MG63 (cell line): Measurements from ENCODE around the gene TMEM156. TPM values are rescaled to one million over a fixed set of nuclear protein-coding genes. Genes with fewer than 3 reads are reported as not detected.
"Not testable (repeated sequence)": the region's sequence is repeated elsewhere in the genome, so short reads cannot be mapped to it uniquely, and the experiment has no call there.

Experiments
- DNase-seq: peaks from one replicate; pipeline ENCODE4 v3.0.0-alpha.2; 2020
- H3K27me3 ChIP-seq: fragments of 250-450 bp; sonication (Bioruptor Pico); 2 replicates; pipeline ENCODE4 v1.5.1; 2020; ENCODE audit warnings: mild to moderate bottlenecking, moderate library complexity
- H3K36me3 ChIP-seq: fragments of 250-450 bp; sonication (Bioruptor Pico); 2 replicates; pipeline ENCODE4 v1.5.1; 2020; ENCODE audit warnings: mild to moderate bottlenecking, moderate library complexity
- H3K4me3 ChIP-seq: fragments of 250-450 bp; sonication (Bioruptor Pico); 2 replicates; pipeline ENCODE4 v1.5.1; 2020; ENCODE audit warnings: mild to moderate bottlenecking, moderate library complexity
- H3K9me3 ChIP-seq: fragments of 250-450 bp; sonication (Bioruptor Pico); 2 replicates; pipeline ENCODE4 v1.5.1; 2020; ENCODE audit warnings: mild to moderate bottlenecking, moderate library complexity
- total RNA-seq: library from RNA; depleted of rRNA; stranded (reverse); fragments of >200 nt; shearing (Covaris generic); gene quantifications from 2 replicates; pipeline ENCODE4 v1.2.3, GENCODE V29; 2014; ENCODE audit warnings: low replicate concordance

Gene TMEM156
- total RNA-seq, 1 experiment from 2014 or later, result 12.2 TPM

DNA sequence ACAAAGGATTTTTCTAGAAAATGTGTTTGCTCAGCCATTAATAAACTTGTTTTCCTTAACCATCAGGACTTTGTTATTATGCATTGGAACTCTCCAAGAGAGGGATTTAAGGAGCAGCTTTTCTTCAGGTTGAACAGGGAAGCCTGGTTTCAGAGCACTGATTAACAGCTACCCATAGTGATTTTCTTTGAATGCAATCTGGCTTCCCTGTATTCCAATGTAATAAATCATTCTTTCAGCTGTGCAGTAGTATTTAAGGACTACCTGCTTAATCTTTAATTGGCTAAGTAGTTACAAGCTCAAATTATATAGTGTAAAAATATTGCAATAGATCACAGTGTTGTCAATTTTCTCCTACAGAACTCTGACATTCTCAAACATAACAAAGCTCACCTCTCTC lies 77.5 kb downstream of the TMEM156 start:
- H3K36me3 ChIP-seq, result no peaks in the 10 kb centered on the region
- H3K4me3 ChIP-seq, result no peak overlapping the region
- no peaks in the 10 kb centered on the region for H3K9me3 ChIP-seq
- DNase-seq, result no peak
- no peaks in the 10 kb centered on the region for H3K27me3 ChIP-seq

DNA sequence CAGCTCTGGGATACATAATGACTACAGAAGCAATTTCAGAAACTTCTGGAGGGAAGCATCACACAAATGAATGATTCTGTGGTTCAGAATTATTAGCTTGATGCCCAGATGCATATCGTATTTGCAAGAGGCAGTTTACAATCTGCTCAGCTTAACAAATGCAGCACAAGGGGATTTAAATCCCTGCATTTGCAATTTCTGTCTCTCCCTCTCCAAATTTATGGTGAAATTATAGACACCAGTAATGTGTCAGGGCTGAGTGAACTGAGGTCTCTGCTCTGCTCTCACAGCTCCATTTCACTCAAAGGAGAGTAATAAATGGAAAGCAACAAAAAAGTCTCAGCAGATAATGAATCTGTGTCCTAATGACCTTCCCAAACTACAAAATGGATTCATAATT lies 80.2 kb downstream of the TMEM156 start:
- no peak for DNase-seq
- Histone ChIP-seq H3K4me3 (no peak overlapping the region), H3K9me3 (no peaks in the 10 kb centered on the region), H3K36me3 (no peaks in the 10 kb centered on the region), H3K27me3 (no peaks in the 10 kb centered on the region)

DNA sequence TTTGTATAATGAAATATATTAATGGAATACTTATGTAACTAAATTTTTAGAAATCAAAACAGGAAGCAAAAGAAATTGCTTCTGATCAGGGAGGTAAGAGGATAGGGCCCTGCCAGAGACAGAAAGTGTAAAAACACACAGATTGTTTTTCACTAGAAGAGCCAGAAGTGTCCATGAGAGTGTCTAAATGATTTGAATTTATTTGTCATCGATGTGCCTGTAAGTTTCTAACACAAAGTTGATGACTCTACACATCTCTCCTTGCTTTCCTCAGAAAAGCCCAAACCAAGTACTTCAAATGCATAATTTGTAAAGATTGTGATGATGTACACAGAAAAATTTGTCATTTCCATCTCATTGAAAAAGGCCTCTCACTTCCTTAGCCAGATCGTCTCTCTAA lies 80.6 kb downstream of the TMEM156 start:
- H3K9me3 ChIP-seq, result no peaks in the 10 kb centered on the region
- H3K36me3 ChIP-seq, result no peaks in the 10 kb centered on the region
- no peaks in the 10 kb centered on the region for H3K27me3 ChIP-seq
- no peak for DNase-seq
- no peak overlapping the region for H3K4me3 ChIP-seq

DNA sequence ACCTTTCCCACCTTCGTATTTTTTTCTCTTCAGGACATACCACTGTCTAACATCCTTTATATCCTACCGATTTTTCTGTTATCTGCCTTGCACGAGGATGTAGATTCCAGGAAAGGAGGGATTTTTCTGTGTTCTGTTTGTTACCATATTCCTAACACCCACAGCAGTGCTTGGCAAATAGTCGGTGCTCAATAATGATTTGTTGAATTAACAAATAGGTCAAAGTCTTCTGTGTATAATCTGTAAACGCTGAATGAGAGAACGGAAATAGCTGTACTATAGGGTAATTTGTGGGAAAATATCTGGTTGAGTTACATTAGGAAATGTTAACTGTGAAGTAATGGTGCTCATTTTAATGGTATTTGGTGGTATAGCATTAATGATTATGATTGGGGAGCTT lies 81.5 kb downstream of the TMEM156 start:
- Histone ChIP-seq H3K4me3 (no peak overlapping the region), H3K36me3 (no peaks in the 10 kb centered on the region), H3K9me3 (no peaks in the 10 kb centered on the region), H3K27me3 (no peaks in the 10 kb centered on the region)
- no peak for DNase-seq

DNA sequence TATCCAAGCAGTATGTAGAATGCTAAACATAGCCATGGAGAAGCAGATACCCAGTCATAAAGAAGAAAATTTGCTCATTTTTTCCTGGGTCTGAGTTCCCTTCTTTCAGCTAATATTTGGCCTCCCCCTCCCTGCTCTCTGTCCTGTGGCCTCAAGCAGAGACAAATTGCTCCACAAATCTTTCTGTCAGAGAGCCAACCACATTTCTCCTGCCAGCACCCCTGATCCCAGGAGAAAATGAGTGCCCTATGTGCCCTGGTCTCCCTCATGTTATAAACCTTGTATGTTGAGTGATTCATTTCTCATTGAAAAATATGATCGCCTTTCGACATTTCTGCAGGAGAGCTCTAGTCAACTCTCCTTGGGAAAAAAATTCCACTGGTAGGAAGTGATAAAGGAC lies 82.0 kb downstream of the TMEM156 start:
- Histone ChIP-seq H3K4me3 (no peak overlapping the region), H3K36me3 (no peaks in the 10 kb centered on the region; the same call in 1 of the 2 replicates), H3K27me3 (no peaks in the 10 kb centered on the region), H3K9me3 (no peaks in the 10 kb centered on the region)
- DNase-seq, result no peak

DNA sequence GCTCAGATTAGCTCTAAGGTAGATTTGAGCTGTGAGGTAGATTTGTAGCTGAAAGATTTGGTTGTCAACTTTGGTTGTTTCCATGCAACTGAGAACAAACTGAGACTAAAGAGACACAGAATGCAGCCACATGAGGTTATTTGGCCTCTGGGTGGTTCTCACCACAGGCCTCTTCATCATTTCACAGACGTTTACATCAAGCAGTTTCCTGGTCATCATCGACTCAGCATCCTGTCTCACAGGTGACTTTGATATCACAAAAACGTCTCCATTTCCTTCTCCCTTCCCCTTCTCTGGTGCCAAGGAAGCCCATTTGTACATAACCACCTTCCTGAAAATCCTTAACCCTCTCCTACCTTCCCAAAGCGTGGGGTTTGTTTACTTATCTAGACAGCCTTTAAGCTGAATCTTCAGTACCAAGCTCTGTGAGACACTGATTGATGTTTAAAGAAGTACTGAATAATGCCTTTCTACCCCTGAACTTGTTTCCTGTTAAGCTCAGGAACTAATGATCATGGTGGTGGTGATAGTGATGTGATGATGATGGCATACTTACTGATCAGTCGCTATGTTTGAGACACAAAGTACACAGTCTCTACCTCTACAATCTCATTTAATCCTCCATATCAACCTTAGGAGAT lies 82.7 kb downstream of the TMEM156 start:
- H3K9me3 ChIP-seq, result no peaks in the 10 kb centered on the region
- no peaks in the 10 kb centered on the region for H3K27me3 ChIP-seq
- H3K4me3 ChIP-seq, result no peak overlapping the region
- no peaks in the 10 kb centered on the region; the same call in 1 of the 2 replicates for H3K36me3 ChIP-seq
- DNase-seq, result peak; percentile 10

DNA sequence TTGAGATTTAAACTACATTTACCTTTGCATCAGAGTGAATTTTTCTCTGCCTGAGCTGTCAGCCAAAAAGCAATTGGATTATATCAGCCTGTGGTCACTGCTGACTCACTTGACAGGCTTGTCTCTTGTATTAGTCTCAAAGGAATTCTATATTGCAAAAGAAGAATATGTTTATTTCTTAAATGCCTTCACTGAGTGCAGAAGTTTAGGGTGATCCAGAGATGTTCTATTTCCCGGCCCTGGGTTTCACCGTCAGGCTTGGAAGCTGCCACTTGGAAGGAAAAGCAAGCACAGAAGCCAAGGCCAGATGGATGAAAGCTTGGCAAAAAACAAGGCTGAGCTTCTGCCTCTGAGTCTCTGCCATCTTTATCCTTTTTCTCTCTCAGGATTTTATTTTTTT lies 83.7 kb downstream of the TMEM156 start:
- Histone ChIP-seq H3K36me3 (peaks cover 2% of the 10 kb centered on the region; the same call in 1 of the 2 replicates), H3K4me3 (no peak overlapping the region), H3K27me3 (no peaks in the 10 kb centered on the region), H3K9me3 (no peaks in the 10 kb centered on the region)
- DNase-seq, result peak; percentile 83

DNA sequence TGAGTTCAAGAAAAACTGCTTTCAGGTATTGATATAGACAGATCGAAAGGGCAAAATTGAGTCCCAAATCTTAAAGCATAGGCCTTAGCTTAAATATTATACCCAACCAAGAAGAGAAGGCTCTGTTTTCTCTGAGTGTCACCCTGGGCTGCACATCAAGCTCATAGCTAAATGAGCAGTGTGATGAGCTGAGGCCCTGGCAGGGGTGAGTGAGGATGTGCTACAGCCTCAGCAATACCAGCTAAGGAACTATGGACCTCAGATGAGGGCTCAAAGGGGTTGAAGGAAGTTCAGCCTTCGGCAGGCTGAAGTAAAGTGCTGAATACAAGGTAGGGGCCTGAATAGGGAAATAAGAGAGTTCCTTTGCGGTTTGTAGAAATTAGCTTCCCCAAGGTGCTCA lies 85.3 kb downstream of the TMEM156 start:
- Histone ChIP-seq H3K36me3 (peaks cover 2% of the 10 kb centered on the region; the same call in 1 of the 2 replicates), H3K9me3 (no peaks in the 10 kb centered on the region), H3K4me3 (no peak overlapping the region), H3K27me3 (no peaks in the 10 kb centered on the region)
- no peak for DNase-seq

DNA sequence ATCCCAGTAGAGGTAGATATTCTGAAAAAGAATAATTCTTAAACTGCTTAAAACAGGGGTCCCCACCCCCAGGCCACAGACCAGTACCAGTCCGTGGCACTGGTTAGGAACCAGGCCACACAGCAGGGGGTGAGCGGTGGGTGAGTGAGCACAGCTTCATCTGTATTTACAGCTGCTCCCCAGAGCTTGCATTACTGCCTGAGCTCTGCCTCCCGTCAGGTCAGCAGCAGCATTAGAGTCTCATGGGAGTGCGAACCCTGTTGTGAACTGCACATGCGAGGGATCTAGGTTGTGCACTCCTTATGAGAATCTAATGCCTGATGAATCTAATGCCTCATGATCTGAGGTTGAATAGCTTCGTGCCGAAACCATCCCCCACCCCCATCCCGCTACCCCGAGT lies 87.8 kb downstream of the TMEM156 start:
- DNase-seq, result no peak
- Histone ChIP-seq H3K4me3 (no peak overlapping the region), H3K27me3 (no peaks in the 10 kb centered on the region), H3K9me3 (no peaks in the 10 kb centered on the region), H3K36me3 (peaks cover 8% of the 10 kb centered on the region)

DNA sequence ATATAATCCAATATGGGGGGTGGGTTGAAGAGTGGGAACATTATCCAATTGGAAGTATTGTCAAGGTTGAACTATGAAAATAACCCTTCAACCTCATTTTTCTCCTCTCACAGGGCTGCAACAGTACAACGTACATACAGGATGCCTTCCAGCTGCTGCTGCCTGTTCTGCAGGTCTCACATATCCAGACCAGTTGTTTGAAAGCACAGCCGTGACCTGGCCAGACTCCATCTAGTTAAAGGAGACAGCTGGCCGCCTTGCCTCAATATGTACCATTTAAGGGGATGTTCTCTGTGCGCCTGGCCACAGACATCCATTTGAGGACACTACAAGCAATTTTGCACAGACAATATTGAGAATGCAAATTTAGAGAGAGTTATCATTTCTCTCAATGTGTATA lies 88.9 kb downstream of the TMEM156 start:
- DNase-seq, result no peak
- no peak overlapping the region for H3K4me3 ChIP-seq
- no peaks in the 10 kb centered on the region for H3K9me3 ChIP-seq
- H3K36me3 ChIP-seq, result peaks cover 10% of the 10 kb centered on the region
- no peaks in the 10 kb centered on the region for H3K27me3 ChIP-seq

DNA sequence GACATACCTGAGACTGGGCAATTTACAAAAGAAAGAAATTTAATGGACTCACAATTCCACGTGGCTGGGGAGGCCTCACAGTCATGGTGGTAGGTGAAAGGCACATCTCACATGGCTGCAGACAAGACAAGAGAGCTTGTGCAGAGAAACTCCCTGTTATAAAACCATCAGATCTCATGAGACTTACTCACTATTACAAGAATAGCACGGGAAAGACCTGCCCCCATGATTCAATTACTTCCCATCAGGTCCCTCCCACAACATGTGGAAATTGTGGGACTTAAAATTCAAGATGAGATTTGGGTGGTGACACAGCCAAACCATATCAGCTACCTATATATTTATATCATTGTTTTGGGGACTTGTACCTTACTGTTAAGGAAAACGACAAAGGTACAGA lies 90.3 kb downstream of the TMEM156 start:
- H3K9me3 ChIP-seq, H3K4me3 ChIP-seq, DNase-seq, H3K27me3 ChIP-seq: not testable (repeated sequence)
- peaks cover 22% of the 10 kb centered on the region for H3K36me3 ChIP-seq

DNA sequence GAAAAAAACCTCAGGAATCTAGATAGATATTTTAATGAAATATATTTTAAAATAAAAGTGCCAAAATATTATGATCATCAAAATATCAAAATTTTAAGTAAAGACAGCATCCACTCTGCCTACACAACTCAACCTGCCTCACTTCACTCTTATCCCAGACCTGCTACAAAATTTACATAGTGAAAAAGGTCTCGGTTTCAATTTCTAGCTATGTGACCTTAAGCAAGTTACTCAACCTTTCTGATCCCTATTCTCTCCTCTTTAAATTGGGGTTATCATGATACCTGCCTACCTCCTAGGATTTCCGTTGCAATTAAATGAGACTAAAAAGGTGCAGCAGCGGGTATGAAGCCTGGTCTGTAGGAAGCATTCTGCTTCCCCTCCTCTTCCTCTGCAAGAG lies 91.7 kb downstream of the TMEM156 start:
- no peak overlapping the region for H3K4me3 ChIP-seq
- no peaks in the 10 kb centered on the region for H3K27me3 ChIP-seq
- peaks cover 26% of the 10 kb centered on the region for H3K36me3 ChIP-seq
- DNase-seq, result no peak
- H3K9me3 ChIP-seq, result no peaks in the 10 kb centered on the region

DNA sequence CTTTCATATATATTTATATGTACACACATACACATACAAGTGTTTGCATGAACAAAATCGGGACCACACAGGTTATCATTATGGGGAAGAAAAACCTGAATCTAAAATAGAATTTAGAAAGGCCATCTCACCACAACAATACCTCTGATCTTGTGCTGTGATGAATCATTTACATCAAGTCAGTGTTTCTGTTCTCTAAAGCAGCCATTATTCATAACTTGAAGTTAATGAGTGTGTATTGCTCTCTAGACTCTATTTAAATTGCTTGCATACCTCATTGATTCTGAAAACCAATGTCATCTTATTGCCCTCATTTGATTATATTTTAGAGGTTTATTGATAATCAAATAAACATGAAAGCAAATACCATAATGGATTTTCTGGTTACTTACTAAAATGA lies 93.0 kb downstream of the TMEM156 start:
- H3K27me3 ChIP-seq, result no peaks in the 10 kb centered on the region
- DNase-seq, result no peak
- peaks cover 24% of the 10 kb centered on the region for H3K36me3 ChIP-seq
- no peak overlapping the region for H3K4me3 ChIP-seq
- H3K9me3 ChIP-seq, result no peaks in the 10 kb centered on the region

DNA sequence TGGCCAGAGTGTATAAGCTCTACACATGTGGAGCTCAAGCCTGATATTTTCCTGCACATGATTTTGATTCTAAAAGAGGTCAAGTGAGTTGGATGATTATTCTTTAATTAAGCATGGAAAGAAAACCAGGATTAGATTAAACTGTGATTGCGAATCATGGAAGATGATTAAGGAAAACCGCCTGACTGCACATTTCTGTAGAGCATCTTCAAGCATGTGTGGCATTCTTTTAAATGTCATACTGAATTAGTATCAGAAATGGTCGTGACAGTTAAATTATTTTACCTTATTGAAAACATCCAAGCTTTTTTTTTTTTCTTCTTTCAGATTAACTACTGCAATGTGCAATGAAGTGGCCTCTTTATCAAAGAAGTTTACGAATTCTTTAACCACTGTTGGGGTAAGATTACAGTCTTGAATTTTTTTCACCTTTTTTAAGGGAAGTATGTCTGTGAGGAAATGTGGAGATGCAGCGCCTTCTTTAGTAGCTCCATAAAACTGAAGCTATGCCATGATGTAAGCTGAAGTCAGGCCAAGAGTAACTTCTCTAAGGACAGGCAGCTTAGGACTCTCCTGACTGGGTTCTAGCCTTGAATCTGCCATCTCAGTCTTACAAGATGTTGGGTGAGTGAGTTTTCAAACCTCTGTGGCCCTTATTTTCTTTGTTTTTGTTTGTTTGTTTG lies 96.7 kb downstream of the TMEM156 start:
- DNase-seq, result no peak
- Histone ChIP-seq H3K36me3 (peaks cover 18% of the 10 kb centered on the region), H3K27me3 (no peaks in the 10 kb centered on the region), H3K4me3 (no peak overlapping the region), H3K9me3 (no peaks in the 10 kb centered on the region)

DNA sequence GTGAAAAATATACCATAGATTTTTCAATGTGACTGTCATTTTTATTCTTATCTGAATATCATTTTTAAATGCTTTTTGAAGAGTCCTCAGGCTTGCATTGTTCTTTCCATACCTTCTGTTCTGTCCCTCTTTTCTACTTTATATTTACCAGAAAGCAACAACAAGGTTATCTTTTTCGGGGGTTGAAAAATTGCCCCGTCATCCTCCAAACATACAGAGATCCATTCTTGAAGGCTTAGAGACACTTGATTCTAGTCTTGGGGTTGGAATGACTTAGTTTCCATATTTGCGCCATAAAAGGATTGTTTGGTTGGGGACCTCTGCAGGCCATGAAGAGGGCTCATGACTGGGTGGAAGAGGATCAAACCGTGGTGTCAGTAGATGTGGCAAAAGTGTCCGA lies 101.1 kb downstream of the TMEM156 start:
- no peak for DNase-seq
- no peak overlapping the region for H3K4me3 ChIP-seq
- no peaks in the 10 kb centered on the region for H3K9me3 ChIP-seq
- no peaks in the 10 kb centered on the region for H3K27me3 ChIP-seq
- no peaks in the 10 kb centered on the region; the same call in none of the 2 replicates for H3K36me3 ChIP-seq

DNA sequence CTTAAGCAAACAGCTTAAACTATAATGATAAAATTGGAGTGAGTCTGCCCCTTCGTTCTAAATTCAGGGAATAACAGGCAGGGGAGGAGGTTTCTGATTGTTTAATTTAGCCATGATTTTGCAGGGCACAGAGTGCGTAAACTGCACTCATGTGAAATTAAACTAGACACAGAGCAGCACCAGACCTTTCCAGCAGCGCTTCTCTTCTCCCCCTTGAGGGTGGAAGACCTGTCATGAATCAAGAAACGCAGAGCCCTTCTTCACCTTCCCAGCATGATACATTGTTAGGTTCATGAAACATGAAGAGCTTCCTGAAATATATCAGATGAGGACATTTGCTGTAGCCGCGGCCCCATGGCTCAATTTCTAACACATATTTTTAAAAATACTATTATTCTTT lies 101.5 kb downstream of the TMEM156 start:
- Histone ChIP-seq H3K9me3 (no peaks in the 10 kb centered on the region), H3K4me3 (no peak overlapping the region), H3K36me3 (no peaks in the 10 kb centered on the region; the same call in none of the 2 replicates), H3K27me3 (no peaks in the 10 kb centered on the region)
- no peak for DNase-seq

DNA sequence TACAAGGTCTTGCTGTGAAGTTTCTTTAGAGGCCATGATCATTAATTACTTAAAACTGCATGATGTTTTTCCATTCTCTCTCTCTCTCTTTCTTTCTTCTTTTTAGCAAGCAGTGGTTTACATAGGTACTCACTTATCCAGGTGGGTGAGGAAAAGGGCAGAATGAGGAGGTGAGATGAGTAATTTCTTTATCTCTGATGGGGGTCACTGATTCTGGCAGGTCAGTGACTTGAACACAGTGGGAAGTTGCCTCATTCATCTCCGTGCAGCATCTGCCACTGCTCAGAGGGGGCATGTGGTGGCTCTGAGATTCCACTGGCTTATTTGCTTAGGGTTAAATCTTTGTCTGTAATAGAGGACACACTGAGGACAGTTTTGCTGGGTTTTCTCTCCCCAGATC lies 102.0 kb downstream of the TMEM156 start:
- no peak overlapping the region for H3K4me3 ChIP-seq
- no peaks in the 10 kb centered on the region for H3K27me3 ChIP-seq
- no peak for DNase-seq
- H3K9me3 ChIP-seq, result no peaks in the 10 kb centered on the region
- no peaks in the 10 kb centered on the region; the same call in none of the 2 replicates for H3K36me3 ChIP-seq

DNA sequence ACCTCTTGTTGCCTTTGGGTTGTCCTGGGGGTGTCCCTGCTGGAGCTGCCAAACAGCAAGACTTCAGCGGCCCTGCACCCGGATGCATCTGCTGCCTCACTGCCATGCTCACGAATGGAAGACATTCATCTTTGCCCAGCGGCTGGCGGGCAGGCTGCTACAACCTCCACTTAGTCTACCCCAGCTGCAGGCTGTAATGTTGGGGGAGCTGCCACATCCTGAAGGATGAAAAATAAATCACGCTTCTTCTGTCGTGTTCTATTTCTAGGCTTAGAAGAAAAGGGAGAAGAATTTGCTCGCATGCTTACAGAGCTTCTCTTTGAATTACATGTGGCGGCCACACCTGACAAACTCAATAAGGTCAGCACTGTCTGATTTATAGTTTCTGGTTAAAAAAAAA lies 103.2 kb downstream of the TMEM156 start:
- H3K27me3 ChIP-seq, result no peaks in the 10 kb centered on the region
- no peak for DNase-seq
- no peaks in the 10 kb centered on the region; the same call in none of the 2 replicates for H3K36me3 ChIP-seq
- H3K4me3 ChIP-seq, result no peak overlapping the region
- H3K9me3 ChIP-seq, result no peaks in the 10 kb centered on the region
